Stimulated activated naive CD8-positive, alpha-beta T cell treated with anti-CD3 and anti-CD28 coated beads, Interleukin-15, Interleukin-2, amounts not matched to agents 100 ng/mL and 50 ng/mL, for 24 hours (primary cell): ENCODE measurements around the gene SCGB1C1.
"Not testable (repeated sequence)": the region's sequence is repeated elsewhere in the genome, so short reads cannot be mapped to it uniquely, and the experiment has no call there.

Experiments used
- H3K27ac Mint-ChIP-seq: one replicate; pipeline ENCODE4 v1.8.0; 2021; ENCODE audit warnings: mild to moderate bottlenecking, mixed read lengths
- H3K27me3 Mint-ChIP-seq: one replicate; pipeline ENCODE4 v1.8.0; 2021; ENCODE audit warnings: mixed read lengths
- H3K36me3 Mint-ChIP-seq: one replicate; pipeline ENCODE4 v1.8.0; 2021; ENCODE audit warnings: low read depth, mixed read lengths
- H3K4me1 Mint-ChIP-seq: one replicate; pipeline ENCODE4 v1.8.0; 2021; ENCODE audit warnings: low read depth, mixed read lengths
- H3K4me3 Mint-ChIP-seq: one replicate; pipeline ENCODE4 v1.8.0; 2021; ENCODE audit warnings: mild to moderate bottlenecking, mixed read lengths
- H3K9me3 Mint-ChIP-seq: one replicate; pipeline ENCODE4 v1.8.0; 2021; ENCODE audit warnings: mixed read lengths

The SCGB1C1 gene

GRCh38 chr11:236774-237767 is 44.2 kb downstream of the SCGB1C1 start, which contains the start of gene PSMD13:
PSMD13 (plus strand) TSS chr11:236976; CDS start chr11:237050, 74 bp downstream.
- Mint-ChIP-seq H3K4me3 (peak within 1 kb of the TSS; percentile 94), H3K27ac (peak within 1 kb of the TSS; percentile 99), H3K36me3 (peaks cover 35% of the 10 kb centered on the region), H3K9me3 (no peaks in the 10 kb centered on the region), H3K27me3 (no peaks in the 10 kb centered on the region), H3K4me1 (peaks cover 57% of the 10 kb centered on the region)

- peaks cover 65% of the 10 kb centered on the region for H3K4me1 Mint-ChIP-seq
- H3K4me3 Mint-ChIP-seq, result peak overlapping the region; percentile 94
These were observed 45.5 kb downstream of the SCGB1C1 start for GRCh38 chr11:238346-238745.

DNA sequence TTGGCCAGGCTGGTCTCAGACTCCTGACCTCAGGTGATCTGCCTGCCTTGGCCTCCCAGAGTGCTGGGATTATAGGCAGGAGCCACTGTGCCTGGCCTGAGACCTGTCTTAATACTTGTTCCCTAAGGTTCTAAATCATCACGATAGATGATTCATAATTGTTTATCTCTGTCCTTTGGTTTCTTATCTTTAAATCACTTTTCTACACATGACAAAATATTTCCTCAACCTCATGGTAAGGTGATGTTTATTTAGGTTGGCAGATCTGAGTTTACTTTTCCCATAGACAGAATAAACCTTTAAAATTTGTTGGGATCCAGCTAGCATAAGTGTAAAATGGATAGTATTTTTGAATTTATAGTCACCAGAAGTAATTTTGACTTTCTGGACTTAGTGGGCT is 47.4 kb downstream of the SCGB1C1 start:
- no peaks in the 10 kb centered on the region for H3K9me3 Mint-ChIP-seq
- H3K27ac Mint-ChIP-seq, result peak overlapping the region; percentile 81
- no peaks in the 10 kb centered on the region for H3K27me3 Mint-ChIP-seq
- H3K4me1 Mint-ChIP-seq, result peaks cover 63% of the 10 kb centered on the region
- peak overlapping the region; percentile 35 for H3K4me3 Mint-ChIP-seq
- H3K36me3 Mint-ChIP-seq, result peaks cover 66% of the 10 kb centered on the region

More at GRCh38 chr11:238346-238745, 45.5 kb downstream of the SCGB1C1 start:
- H3K9me3 Mint-ChIP-seq, H3K27me3 Mint-ChIP-seq: not testable (repeated sequence)
- H3K36me3 Mint-ChIP-seq, result peaks cover 48% of the 10 kb centered on the region
- H3K27ac Mint-ChIP-seq, result peak overlapping the region; percentile 99

DNA sequence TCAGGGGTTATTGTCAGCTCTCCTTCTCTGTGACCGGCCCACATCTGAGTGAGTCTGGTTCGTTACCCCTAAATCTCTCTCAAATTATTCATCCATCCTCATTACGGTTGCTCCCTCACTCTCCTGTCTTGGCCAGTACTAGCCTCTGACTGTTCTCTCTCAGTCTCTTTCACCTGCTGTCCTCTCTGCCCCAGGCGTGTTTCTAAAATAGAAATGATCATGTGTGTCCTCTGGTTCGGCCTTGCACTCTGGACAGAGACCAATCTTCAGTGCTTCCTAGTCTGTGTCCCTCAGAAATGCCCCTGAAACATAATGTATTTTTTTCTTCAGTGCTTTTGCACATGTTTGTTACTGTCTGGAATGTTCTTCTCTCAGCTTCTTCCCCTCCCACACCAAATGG is 48.8 kb downstream of the SCGB1C1 start:
- Mint-ChIP-seq H3K27me3 (no peaks in the 10 kb centered on the region), H3K4me3 (peak overlapping the region; percentile 37), H3K4me1 (peaks cover 55% of the 10 kb centered on the region), H3K9me3 (no peaks in the 10 kb centered on the region), H3K27ac (peak overlapping the region; percentile 89), H3K36me3 (peaks cover 77% of the 10 kb centered on the region)
